HG02571 (cell line): ENCODE data around the gene SLC2A11.
"Not testable (repeated sequence)": the region's sequence is repeated elsewhere in the genome, so short reads cannot be mapped to it uniquely, and the experiment has no call there.

Experiments
- ATAC-seq: cut with Tn5 transposase; IDR thresholded peaks from one replicate; pipeline ENCODE4 v1.9.1; 2021; ENCODE audit warnings: mild to moderate bottlenecking, moderate library complexity; ENCODE audit not compliant: unreplicated experiment

SLC2A11 gene

GRCh38 chr22:23845265-23846080 is 12.2 kb upstream of the SLC2A11 start:
- no peak for ATAC-seq

GRCh38 chr22:23846081-23846469 is 11.6 kb upstream of the SLC2A11 start:
- no peak for ATAC-seq

GRCh38 chr22:23847310-23847920 is 10.3 kb upstream of the SLC2A11 start:
- no peak for ATAC-seq

GRCh38 chr22:23847991-23848864 is 9.4 kb upstream of the SLC2A11 start:
- no peak for ATAC-seq

GRCh38 chr22:23849009-23850006 is 8.4 kb upstream of the SLC2A11 start:
- ATAC-seq = no peak

GRCh38 chr22:23850136-23850611 is 7.5 kb upstream of the SLC2A11 start:
- no peak for ATAC-seq

GRCh38 chr22:23856721-23857605 is 712 bp upstream of the SLC2A11 start:
- peak; percentile 36 for ATAC-seq

- no peak for ATAC-seq
These were observed 775 bp downstream of the SLC2A11 start for GRCh38 chr22:23858484-23858815.

GRCh38 chr22:23859201-23859600 is 1.5 kb downstream of the SLC2A11 start:
- ATAC-seq = no peak

- ATAC-seq = not testable (repeated sequence)
These were observed 2.5 kb downstream of the SLC2A11 start for GRCh38 chr22:23860187-23860586.

GRCh38 chr22:23862103-23862502 is 4.4 kb downstream of the SLC2A11 start:
- no peak for ATAC-seq

GRCh38 chr22:23864499-23865154 is 7.0 kb downstream of the SLC2A11 start:
- not testable (repeated sequence) for ATAC-seq

- ATAC-seq = no peak
These were observed 10.9 kb downstream of the SLC2A11 start for GRCh38 chr22:23868580-23868979.

- ATAC-seq = no peak
These were observed 17.2 kb downstream of the SLC2A11 start for GRCh38 chr22:23874871-23875270.

GRCh38 chr22:23875801-23876200 is 18.1 kb downstream of the SLC2A11 start:
- ATAC-seq = no peak

- no peak for ATAC-seq
These were observed 19.9 kb downstream of the SLC2A11 start for GRCh38 chr22:23877566-23877965.

- no peak for ATAC-seq
These were observed 20.5 kb downstream of the SLC2A11 start for GRCh38 chr22:23878219-23878618.

GRCh38 chr22:23882370-23882769 is 24.7 kb downstream of the SLC2A11 start:
- no peak for ATAC-seq

GRCh38 chr22:23883658-23884057 is 26.0 kb downstream of the SLC2A11 start:
- no peak for ATAC-seq
